Esophagus muscularis mucosa (tissue), 4 donors: ENCODE data around the gene PTPRJ.

Experiments
- EP300 ChIP-seq: sonication (generic); formaldehyde crosslinking; IDR thresholded peaks from one replicate; pipeline ENCODE4 v1.6.1; 2017; ENCODE audit warnings: antibody characterized with exemption
- POLR2A ChIP-seq: fragments of 450-650 bp; IDR thresholded peaks from one replicate; pipeline ENCODE4 v1.6.1; 2017; ENCODE audit warnings: antibody characterized with exemption, moderate library complexity, mild to moderate bottlenecking, low read depth
- TF ChIP-seq, protein P1 (sequence below), 3 experiments: fragments of 200-600 bp in 2 of 3; fragments of 450-650 bp in 1 of 3; sonication (generic) in 2 of 3; IDR thresholded peaks; one replicate each; pipeline ENCODE4 v1.5.1; 2017 to 2019; ENCODE audit warnings: antibody characterized with exemption in 3 of 3, mild to moderate bottlenecking in 2 of 3, moderate library complexity in 1 of 3

DNA sequence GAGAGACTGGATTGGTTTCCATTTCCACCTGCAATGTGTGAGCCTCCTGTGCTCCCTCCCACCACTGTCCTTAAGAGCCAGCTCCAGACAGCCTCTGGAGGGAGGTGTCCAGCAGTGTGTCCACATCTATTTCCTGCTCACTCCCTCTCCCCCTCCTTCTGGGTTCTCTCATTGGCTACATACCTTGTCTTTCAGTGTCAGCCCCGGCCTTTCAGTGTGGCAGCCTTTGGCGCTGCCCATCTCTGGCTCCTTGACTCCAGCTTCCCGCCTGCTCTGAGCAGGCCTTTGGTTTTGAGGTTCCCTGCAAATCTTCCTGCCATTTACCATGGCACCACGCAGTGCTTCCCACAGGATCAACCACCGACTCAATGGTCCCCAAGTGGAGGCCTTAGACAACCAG lies 19.0 kb upstream of the PTPRJ start:
- TF ChIP-seq, protein P1, sequence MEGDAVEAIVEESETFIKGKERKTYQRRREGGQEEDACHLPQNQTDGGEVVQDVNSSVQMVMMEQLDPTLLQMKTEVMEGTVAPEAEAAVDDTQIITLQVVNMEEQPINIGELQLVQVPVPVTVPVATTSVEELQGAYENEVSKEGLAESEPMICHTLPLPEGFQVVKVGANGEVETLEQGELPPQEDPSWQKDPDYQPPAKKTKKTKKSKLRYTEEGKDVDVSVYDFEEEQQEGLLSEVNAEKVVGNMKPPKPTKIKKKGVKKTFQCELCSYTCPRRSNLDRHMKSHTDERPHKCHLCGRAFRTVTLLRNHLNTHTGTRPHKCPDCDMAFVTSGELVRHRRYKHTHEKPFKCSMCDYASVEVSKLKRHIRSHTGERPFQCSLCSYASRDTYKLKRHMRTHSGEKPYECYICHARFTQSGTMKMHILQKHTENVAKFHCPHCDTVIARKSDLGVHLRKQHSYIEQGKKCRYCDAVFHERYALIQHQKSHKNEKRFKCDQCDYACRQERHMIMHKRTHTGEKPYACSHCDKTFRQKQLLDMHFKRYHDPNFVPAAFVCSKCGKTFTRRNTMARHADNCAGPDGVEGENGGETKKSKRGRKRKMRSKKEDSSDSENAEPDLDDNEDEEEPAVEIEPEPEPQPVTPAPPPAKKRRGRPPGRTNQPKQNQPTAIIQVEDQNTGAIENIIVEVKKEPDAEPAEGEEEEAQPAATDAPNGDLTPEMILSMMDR (IDR thresholded peaks at IDR 0.05): no peak
- TF ChIP-seq EP300 (no peak), POLR2A (no peak)
